ENCODE measurements around the gene CDADC1.

DNA sequence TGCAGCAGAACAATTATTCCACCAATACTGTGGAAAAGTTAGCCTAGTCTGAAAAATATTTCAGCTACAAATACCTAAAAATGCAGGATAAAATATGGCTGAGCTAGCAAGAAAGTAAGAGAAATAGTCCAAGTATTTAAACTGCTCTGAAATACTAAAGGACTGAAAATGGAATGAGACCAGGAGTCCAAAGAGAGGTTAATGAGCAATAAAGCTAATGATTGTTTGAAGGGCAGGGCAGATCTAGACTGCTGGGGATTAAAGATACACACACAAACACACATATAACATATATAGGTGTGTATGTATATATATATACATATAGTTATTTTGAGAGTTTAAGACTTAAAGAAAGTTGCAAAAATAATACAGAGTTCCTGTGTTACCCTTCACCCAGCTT lies 2.6 kb upstream of the CDADC1 start:
- TF ChIP-seq POLR2A (IDR thresholded peaks at IDR 0.05; ENCODE audit: low read depth, low read length): no peak
- TF ChIP-seq POLR2AphosphoS5 (IDR thresholded peaks at IDR 0.05; ENCODE audit: low read depth, low read length): no peak
- no peak for TF ChIP-seq TAF1 (IDR thresholded peaks at IDR 0.05; ENCODE audit: low read depth, low read length)
- TF ChIP-seq SPI1 (IDR thresholded peaks at IDR 0.05; ENCODE audit: low read depth, low read length): no peak
- TF ChIP-seq PAX5 (IDR thresholded peaks at IDR 0.05; ENCODE audit: insufficient read depth, low read length, severe bottlenecking): no peak
- TF ChIP-seq POU2F2 (IDR thresholded peaks at IDR 0.05; ENCODE audit: low read depth, low read length): no peak

Data from GM12891 (cell line).